ENCODE results near the gene MEF2A.

Gene MEF2A

DNA sequence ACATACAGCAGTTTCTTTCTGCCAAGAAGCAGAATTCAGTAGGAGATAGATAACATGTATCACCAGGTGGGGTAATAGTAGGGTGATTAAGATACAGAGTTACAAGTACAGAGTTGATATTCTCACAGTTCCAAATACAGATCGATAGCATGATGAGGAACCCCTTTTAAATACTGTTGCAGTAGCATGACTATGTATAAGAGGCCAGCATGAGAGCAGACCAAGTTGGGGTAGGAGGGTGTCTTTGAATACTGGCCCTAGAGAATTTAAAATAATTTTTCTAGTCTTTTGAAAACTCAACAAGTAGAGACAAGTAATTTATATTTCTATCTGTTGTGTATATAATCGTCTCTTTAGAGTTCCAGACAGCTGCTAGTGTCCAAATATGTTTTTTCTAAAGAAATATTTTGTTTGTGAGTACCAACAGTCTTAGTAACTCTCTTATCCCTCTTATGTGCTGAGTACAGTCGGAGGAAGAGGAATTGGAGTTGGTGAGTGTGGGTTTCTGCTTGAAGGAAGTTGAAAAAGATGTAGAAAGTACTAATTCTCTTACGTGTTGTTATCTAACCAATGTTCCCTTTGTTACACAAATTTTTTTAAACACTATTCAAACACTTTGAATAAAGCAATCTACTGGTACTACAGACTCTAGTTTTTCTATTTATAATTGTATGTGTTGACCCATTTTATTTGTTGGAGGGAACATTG lies 137.3 kb downstream of the MEF2A start:
- DNase-seq (ENCODE audit: insufficient read length, low spot score) (no peak), FAIRE-seq (peak; percentile 60)
- TF ChIP-seq POLR2AphosphoS5 (IDR thresholded peaks at IDR 0.05; ENCODE audit: low read depth, low read length) (no peak), PAX5 (IDR thresholded peaks at IDR 0.05; ENCODE audit: insufficient read depth, low read length, severe bottlenecking) (no peak), POLR2A (IDR thresholded peaks at IDR 0.05; ENCODE audit: low read depth, low read length) (no peak), TAF1 (IDR thresholded peaks at IDR 0.05; ENCODE audit: low read depth, low read length) (no peak), SPI1 (IDR thresholded peaks at IDR 0.05; ENCODE audit: low read depth, low read length) (no peak), POU2F2 (IDR thresholded peaks at IDR 0.05; ENCODE audit: low read depth, low read length) (no peak)

DNA sequence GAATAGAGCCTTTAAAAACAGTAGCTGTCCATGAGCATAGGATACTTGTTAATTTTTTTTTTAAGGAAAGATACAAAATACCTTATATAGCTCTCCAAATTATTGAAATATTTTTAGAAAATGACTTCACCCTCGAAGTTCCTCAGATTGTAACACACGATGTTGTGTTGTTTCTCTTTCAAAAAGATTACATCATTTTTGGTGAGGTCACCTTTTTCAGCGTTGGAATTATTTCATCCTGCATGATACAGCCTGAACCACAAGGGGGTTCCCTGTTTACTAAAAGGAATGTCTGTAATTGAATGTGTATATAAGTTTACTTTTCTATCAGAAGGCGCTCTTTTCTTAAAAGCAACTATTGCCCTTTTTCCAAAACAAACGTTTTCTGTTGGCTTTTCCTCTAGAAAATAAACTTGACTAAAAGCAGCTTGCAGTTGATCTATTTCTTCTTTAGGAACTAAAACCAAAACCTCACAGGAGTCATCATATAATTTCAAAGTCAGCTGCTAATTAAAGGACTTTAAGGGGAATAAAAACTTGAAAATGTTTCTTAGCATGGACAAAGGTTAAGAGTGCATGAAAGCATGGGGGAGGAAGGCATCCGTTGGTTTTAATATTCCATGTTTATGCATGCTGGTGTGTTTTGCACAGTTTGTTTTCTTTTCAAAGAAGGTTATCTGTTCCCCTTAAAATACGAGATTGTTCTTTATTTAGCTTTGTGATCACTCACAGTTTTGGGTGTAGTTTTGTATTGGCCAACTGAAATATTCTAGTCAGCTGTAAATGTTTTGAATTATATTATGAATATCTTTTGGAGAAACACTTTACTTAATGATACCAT lies 138.0 kb downstream of the MEF2A start:
- peak; percentile 69 for FAIRE-seq
- DNase-seq (ENCODE audit: insufficient read length, low spot score): no peak
- TF ChIP-seq POLR2AphosphoS5 (IDR thresholded peaks at IDR 0.05; ENCODE audit: low read depth, low read length) (no peak), SPI1 (IDR thresholded peaks at IDR 0.05; ENCODE audit: low read depth, low read length) (no peak), TAF1 (IDR thresholded peaks at IDR 0.05; ENCODE audit: low read depth, low read length) (no peak), POU2F2 (IDR thresholded peaks at IDR 0.05; ENCODE audit: low read depth, low read length) (no peak), PAX5 (IDR thresholded peaks at IDR 0.05; ENCODE audit: insufficient read depth, low read length, severe bottlenecking) (no peak), POLR2A (IDR thresholded peaks at IDR 0.05; ENCODE audit: low read depth, low read length) (no peak; the same call in 1 of the 2 replicates)

DNA sequence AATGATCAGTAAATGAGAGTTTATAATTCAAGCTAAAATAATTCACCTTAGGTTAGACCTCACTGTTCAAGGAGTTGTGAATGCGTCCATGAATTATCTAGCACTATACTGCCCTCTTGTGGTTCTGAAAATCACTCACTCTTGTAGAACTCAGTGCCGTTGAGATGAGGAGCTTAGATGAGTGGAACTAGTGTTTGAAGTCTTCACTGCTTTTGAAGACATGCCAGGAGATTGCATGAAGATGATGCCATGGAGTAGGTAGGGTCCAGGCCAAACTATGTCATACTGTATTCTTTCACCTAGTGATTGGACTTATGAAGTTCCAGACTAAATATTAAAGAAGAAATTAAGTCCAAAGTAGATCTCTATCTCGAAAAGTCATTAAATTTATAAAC lies 138.7 kb downstream of the MEF2A start:
- FAIRE-seq (peak; percentile 92), DNase-seq (ENCODE audit: insufficient read length, low spot score) (no peak)
- no peak for TF ChIP-seq POU2F2 (IDR thresholded peaks at IDR 0.05; ENCODE audit: low read depth, low read length)
- no peak for TF ChIP-seq SPI1 (IDR thresholded peaks at IDR 0.05; ENCODE audit: low read depth, low read length)
- no peak for TF ChIP-seq POLR2A (IDR thresholded peaks at IDR 0.05; ENCODE audit: low read depth, low read length)
- TF ChIP-seq POLR2AphosphoS5 (IDR thresholded peaks at IDR 0.05; ENCODE audit: low read depth, low read length): 0 out of 2 replicates have a peak, but pooled peaks have one; percentile 35
- TF ChIP-seq PAX5 (IDR thresholded peaks at IDR 0.05; ENCODE audit: insufficient read depth, low read length, severe bottlenecking): no peak
- no peak for TF ChIP-seq TAF1 (IDR thresholded peaks at IDR 0.05; ENCODE audit: low read depth, low read length)

DNA sequence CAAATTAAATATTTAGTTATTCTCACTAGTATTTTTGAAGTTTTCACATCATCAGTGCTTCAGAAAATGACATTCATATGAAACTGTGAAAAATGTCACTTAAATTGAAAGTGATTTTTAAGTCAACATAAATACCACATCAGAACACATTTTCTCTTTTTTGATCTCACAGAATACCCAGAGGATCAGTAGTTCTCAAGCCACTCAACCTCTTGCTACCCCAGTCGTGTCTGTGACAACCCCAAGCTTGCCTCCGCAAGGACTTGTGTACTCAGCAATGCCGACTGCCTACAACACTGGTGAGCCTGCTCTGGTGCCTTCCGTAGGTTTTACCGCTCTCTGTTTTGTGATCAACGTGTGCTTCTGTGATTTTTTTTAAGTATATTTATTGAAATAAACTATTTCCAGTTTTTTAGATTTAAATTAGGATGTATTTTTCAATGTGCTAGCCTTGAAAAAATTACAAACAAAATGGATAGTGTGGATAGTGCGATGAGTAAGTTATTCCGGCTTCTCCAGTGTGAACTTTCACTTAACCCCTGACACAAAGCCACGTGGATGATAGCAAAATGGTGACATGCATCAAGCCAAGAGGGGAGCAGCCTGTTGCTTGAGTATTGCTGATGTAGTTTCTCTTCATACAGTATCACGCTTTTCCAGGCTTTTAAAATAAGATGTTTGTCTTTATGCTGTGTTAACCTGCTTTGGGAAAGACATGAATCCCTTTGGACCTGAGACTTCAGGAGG lies 140.9 kb downstream of the MEF2A start:
- DNase-seq (ENCODE audit: insufficient read length, low spot score) (no peak), FAIRE-seq (no peak)
- TF ChIP-seq POLR2AphosphoS5 (IDR thresholded peaks at IDR 0.05; ENCODE audit: low read depth, low read length): no peak
- no peak for TF ChIP-seq SPI1 (IDR thresholded peaks at IDR 0.05; ENCODE audit: low read depth, low read length)
- TF ChIP-seq TAF1 (IDR thresholded peaks at IDR 0.05; ENCODE audit: low read depth, low read length): no peak
- no peak for TF ChIP-seq POLR2A (IDR thresholded peaks at IDR 0.05; ENCODE audit: low read depth, low read length)
- no peak for TF ChIP-seq POU2F2 (IDR thresholded peaks at IDR 0.05; ENCODE audit: low read depth, low read length)
- no peak for TF ChIP-seq PAX5 (IDR thresholded peaks at IDR 0.05; ENCODE audit: insufficient read depth, low read length, severe bottlenecking)

DNA sequence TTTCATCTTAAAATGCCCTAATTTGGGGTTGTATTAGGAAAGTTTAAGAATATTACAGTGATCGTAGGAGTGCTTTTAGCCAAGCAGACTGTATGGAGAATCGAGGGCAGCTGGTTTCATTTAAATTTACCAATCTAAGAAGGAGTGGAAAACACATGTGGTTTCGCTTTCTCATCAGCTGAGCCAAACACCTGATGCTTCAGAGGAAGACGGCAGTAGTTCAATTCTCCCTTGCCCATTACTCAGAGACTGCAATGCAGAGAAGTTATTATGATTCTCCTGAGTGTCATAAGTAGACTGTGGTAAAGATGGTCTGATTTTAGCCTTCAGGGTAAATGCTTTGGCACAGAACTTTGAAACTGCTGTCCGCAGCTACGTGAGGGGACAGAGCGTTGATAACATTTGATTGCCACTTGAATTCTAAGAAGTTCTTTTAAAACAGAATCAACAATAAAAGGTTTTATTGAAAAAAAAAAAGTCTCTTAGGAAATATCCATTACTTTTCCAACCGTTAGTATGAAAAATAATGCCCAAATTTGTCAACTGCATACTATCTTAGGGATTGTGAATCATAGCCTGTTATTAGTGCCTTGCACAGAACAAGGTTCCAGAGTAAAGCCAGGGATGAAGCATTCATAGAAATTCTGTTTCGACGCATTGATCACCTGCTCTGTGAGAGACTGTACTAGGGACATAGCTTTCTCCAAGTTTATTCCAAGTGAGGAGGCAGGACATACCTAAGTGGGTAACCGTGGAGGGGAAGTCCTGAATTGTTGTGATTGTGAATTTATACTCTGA lies 141.9 kb downstream of the MEF2A start:
- TF ChIP-seq POLR2AphosphoS5 (IDR thresholded peaks at IDR 0.05; ENCODE audit: low read depth, low read length) (no peak), POLR2A (IDR thresholded peaks at IDR 0.05; ENCODE audit: low read depth, low read length) (no peak), TAF1 (IDR thresholded peaks at IDR 0.05; ENCODE audit: low read depth, low read length) (no peak), PAX5 (IDR thresholded peaks at IDR 0.05; ENCODE audit: insufficient read depth, low read length, severe bottlenecking) (no peak), POU2F2 (IDR thresholded peaks at IDR 0.05; ENCODE audit: low read depth, low read length) (no peak), SPI1 (IDR thresholded peaks at IDR 0.05; ENCODE audit: low read depth, low read length) (no peak)
- FAIRE-seq: peak; percentile 23
- no peak for DNase-seq (ENCODE audit: insufficient read length, low spot score)

DNA sequence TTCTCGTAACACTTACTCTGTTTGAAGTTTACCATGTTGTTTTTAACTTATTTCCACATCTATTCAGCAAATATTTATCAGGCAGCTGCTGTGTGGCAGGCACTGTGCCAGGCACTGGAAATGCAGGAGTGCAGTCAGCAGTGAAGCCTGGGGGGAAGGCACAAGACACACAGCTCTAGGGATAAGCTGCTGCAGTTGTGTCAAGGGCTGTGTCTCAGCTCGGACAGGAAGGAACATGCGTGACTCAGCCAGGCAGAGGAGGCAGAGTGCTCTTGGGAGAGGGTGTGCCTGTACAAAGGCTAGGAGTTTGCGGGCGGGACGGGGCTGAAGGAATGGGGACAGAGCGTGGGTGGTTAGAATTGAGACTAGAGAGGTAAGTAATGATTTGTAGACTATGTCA lies 142.8 kb downstream of the MEF2A start:
- no peak for FAIRE-seq
- no peak for TF ChIP-seq POU2F2 (IDR thresholded peaks at IDR 0.05; ENCODE audit: low read depth, low read length)
- no peak for TF ChIP-seq POLR2A (IDR thresholded peaks at IDR 0.05; ENCODE audit: low read depth, low read length)
- no peak for TF ChIP-seq PAX5 (IDR thresholded peaks at IDR 0.05; ENCODE audit: insufficient read depth, low read length, severe bottlenecking)
- TF ChIP-seq POLR2AphosphoS5 (IDR thresholded peaks at IDR 0.05; ENCODE audit: low read depth, low read length): no peak
- no peak for TF ChIP-seq TAF1 (IDR thresholded peaks at IDR 0.05; ENCODE audit: low read depth, low read length)
- no peak for DNase-seq (ENCODE audit: insufficient read length, low spot score)

DNA sequence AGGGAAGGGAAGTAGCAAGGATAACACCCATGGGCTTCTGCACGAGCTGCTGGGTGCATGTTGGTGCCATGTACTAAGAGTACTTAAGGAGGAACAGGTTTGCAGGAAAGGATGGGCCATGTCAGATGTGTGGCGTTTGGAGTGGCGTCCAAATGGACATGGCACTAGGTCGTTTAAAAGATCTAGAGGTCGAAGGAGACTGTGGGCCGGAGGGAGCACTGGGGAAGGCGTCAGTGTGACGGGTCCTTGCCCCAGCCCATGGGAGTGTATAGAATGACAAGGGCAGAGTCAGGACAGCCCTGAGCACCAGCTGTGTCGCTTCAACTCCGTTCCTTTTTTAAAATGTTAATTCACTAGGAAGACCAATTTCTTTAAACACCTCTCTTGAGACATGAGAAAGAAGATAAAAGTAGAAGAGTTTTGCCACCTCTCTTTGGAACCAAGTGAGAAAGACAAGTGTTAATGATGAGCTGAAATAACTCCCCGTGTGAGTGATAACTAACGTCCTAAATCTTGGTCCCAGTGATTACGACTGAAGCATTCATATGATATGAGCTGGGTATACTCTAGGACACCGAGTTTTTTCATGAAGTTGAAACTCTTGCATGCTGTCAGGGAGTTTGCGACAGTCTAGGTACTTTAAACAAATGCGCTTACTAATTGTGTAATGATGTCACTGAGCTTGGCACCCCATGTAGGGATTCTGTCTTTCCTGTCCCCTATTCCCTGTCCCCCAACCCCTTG lies 143.6 kb downstream of the MEF2A start:
- FAIRE-seq (no peak), DNase-seq (ENCODE audit: insufficient read length, low spot score) (no peak)
- TF ChIP-seq POLR2AphosphoS5 (IDR thresholded peaks at IDR 0.05; ENCODE audit: low read depth, low read length): no peak
- no peak for TF ChIP-seq POU2F2 (IDR thresholded peaks at IDR 0.05; ENCODE audit: low read depth, low read length)
- TF ChIP-seq TAF1 (IDR thresholded peaks at IDR 0.05; ENCODE audit: low read depth, low read length): no peak
- no peak for TF ChIP-seq PAX5 (IDR thresholded peaks at IDR 0.05; ENCODE audit: insufficient read depth, low read length, severe bottlenecking)
- no peak for TF ChIP-seq POLR2A (IDR thresholded peaks at IDR 0.05; ENCODE audit: low read depth, low read length)
- TF ChIP-seq SPI1 (IDR thresholded peaks at IDR 0.05; ENCODE audit: low read depth, low read length): no peak

DNA sequence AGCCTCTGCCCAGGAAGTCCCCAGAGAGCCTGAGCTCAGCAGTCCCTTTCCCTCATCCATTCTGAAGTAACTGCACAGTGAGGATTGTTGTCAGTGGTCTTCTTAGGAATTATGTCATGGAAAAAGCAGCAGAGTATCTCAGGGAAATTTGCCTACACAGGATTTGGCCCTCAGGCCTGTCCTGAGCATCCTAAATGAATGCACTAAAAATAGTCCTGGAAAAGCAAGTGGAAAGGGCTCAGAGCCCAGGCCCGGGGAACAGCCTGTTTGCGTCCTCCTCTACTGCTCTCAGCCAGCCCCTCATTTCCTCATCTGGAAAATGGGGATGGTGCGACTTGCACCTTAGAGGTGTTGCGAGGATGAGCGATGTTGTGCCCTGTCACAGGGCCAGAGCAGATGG lies 145.8 kb downstream of the MEF2A start:
- DNase-seq (ENCODE audit: insufficient read length, low spot score) (no peak), FAIRE-seq (no peak)
- no peak for TF ChIP-seq PAX5 (IDR thresholded peaks at IDR 0.05; ENCODE audit: insufficient read depth, low read length, severe bottlenecking)
- no peak for TF ChIP-seq TAF1 (IDR thresholded peaks at IDR 0.05; ENCODE audit: low read depth, low read length)
- TF ChIP-seq POLR2AphosphoS5 (IDR thresholded peaks at IDR 0.05; ENCODE audit: low read depth, low read length): no peak
- no peak for TF ChIP-seq POU2F2 (IDR thresholded peaks at IDR 0.05; ENCODE audit: low read depth, low read length)
- TF ChIP-seq SPI1 (IDR thresholded peaks at IDR 0.05; ENCODE audit: low read depth, low read length): no peak
- no peak for TF ChIP-seq POLR2A (IDR thresholded peaks at IDR 0.05; ENCODE audit: low read depth, low read length)
